PFSK-1 (cell line): Measurements from ENCODE around the gene SFRP5.

Experiments used
- FOXP2 ChIP-seq: optimal IDR thresholded peaks from 2 replicates; pipeline ENCODE3; 2011; ENCODE audit warnings: borderline replicate concordance, control low read depth, inconsistent platforms; ENCODE audit not compliant: insufficient read depth; ENCODE audit errors: extremely low read length, extremely low read depth
- POLR2AphosphoS5 ChIP-seq: IDR thresholded peaks from 2 replicates; pipeline ENCODE4 v1.6.1; 2012; ENCODE audit warnings: low read depth, mild to moderate bottlenecking, control low read depth, low read length, moderate library complexity
- REST ChIP-seq, 2 experiments: IDR thresholded peaks; 2 replicates each; pipeline versions ENCODE4 v1.6.1 to v1.8.0; 2011 to 2012; ENCODE audit warnings: low read depth in 2 of 2, low read length in 2 of 2, control low read depth in 1 of 2, inconsistent platforms in 1 of 2, mild to moderate bottlenecking in 1 of 2, moderate library complexity in 1 of 2; ENCODE audit not compliant: insufficient read depth in 1 of 2
- SIN3A ChIP-seq: IDR thresholded peaks from 2 replicates; pipeline ENCODE4 v1.6.1; 2012; ENCODE audit warnings: mild to moderate bottlenecking, low read length, moderate library complexity, borderline replicate concordance; ENCODE audit not compliant: insufficient read depth
- TAF1 ChIP-seq: IDR thresholded peaks from 2 replicates; pipeline ENCODE4 v1.6.1; 2012; ENCODE audit warnings: low read length, control low read depth, borderline replicate concordance; ENCODE audit not compliant: insufficient read depth

Gene SFRP5

DNA sequence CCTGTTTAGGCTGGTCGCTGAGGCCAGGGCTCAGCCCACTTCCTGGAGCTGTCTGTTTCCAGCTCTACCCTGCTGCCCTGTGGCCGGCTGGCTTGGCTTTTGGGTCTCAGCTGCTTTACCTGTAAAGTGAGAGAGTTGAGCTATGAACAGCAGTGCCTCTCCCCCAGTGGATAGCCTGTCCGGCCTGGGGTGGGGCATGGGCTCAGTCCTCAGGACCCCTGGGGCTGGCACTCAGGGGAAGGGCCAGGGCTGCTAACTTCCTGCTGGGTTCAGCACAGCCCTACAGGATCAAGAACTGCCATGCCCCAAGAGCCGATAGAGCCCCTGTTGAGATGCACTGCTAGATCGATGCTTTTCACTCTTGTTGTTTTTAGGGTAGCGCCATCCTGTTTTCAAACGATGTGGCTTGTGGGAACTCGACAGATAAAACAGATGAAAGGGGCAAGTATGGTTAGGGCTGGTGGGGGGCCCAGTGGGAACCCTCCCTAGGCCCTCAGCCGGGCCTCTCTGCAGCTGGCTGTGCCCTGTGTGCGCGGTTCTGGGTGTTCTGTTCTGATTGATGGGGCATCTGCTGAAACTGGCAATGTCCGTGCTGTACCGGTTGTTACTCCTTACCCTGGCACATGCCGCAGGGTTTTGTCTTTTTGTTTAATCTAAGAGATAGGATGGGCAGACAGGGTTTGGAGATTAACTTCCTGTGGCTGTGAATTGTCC lies 10.0 kb upstream of the SFRP5 start:
- TF ChIP-seq SIN3A (no peak), FOXP2 (no peak), REST (IDR thresholded peaks at IDR 0.05; ENCODE audit: insufficient read depth in 1 of 2, low read depth in 2 of 2, low read length in 2 of 2) (no peak), TAF1 (no peak), POLR2AphosphoS5 (no peak)

DNA sequence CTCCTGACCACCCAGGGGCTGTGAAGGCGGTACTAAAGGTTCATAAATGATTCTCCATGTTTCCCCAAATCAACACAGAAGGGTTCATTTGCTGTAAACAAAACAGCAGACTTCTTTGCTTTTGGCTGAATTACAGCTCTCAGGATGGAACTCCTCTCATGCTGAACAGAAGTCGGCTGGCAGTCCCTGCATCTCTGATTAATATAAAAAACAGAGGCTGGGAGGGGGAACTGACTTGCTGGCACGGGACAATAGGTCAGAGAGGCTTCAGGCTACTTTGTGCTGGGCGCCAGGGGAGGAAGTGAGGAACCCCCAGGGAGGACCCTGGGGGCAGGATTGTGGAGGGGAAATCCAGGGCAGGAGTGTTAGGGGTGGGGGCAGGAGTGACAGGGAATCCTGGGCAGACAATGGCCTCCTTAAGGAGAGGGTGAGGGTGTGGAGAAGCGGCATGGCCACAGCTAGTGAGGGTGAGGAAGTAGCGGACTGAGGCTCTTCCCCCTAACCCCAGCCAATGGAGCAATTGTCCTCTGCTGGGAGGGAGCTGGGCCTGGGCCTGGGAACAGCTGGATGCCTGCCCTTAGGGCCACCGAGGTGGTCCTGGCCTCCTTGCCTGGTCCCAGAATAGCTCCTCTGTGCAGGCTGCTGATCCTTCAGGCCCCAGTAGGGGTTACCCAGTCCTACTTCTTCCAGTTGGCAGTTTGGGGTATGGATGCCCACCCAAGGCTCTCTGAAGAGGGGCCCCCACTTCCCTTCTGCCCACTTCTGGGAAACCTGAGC lies 9.2 kb upstream of the SFRP5 start:
- no peak for TF ChIP-seq POLR2AphosphoS5
- TF ChIP-seq REST (IDR thresholded peaks at IDR 0.05; ENCODE audit: insufficient read depth in 1 of 2, low read depth in 2 of 2, low read length in 2 of 2), result no peak
- TF ChIP-seq SIN3A, result no peak
- TF ChIP-seq TAF1, result no peak
- no peak for TF ChIP-seq FOXP2

DNA sequence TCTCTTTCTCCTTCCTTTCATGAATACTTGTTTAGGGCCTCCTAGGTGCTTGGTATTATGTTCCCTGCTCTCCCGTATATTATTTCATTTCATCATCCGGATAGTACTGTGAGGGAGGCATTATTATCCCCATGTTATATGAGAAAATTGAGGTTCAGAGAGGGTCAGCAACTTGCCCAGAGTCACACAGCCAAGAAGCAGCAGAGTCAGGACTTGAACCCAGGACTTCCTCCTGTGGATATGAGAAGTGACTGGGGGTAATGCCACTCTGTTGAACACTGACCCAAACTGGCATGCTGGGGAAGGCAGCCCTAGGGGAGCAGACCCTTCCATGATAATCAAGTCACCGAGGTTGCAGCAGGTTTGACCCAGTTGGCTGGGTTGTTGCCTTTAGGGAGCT lies 8.2 kb upstream of the SFRP5 start:
- no peak for TF ChIP-seq REST (IDR thresholded peaks at IDR 0.05; ENCODE audit: insufficient read depth in 1 of 2, low read depth in 2 of 2, low read length in 2 of 2)
- no peak for TF ChIP-seq POLR2AphosphoS5
- no peak for TF ChIP-seq FOXP2
- no peak for TF ChIP-seq TAF1
- no peak for TF ChIP-seq SIN3A

DNA sequence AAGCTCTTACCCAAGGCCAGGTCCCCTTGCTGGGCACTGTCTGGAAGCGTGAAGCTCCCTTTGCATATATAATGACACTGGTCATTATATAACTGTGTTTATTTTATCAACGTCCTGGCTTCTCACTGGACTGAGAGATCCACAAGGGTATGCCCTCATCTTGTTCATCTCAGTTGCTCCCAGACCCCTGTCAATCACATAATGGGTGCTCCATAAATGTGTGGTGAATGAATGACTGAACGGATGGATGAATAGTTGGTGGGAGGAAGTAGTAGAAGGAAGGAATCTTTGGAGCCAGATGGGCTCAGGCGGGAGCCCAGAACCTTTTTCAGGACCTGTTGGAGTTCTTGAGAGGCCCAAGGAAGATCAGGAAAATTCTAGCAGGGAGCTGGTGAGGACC lies 7.7 kb upstream of the SFRP5 start:
- no peak for TF ChIP-seq SIN3A
- TF ChIP-seq REST (IDR thresholded peaks at IDR 0.05; ENCODE audit: insufficient read depth in 1 of 2, low read depth in 2 of 2, low read length in 2 of 2), result no peak
